ENCODE measurements around the gene DYNC1H1. TPM values are rescaled to one million over a fixed set of nuclear protein-coding genes. Genes with fewer than 3 reads are reported as not detected.
A peak's percentile ranks its signal among the peaks of the same experiment; 100 is the strongest.

The DYNC1H1 gene
- total RNA-seq, 1 experiment from 2014 or later = 833 TPM

DNA sequence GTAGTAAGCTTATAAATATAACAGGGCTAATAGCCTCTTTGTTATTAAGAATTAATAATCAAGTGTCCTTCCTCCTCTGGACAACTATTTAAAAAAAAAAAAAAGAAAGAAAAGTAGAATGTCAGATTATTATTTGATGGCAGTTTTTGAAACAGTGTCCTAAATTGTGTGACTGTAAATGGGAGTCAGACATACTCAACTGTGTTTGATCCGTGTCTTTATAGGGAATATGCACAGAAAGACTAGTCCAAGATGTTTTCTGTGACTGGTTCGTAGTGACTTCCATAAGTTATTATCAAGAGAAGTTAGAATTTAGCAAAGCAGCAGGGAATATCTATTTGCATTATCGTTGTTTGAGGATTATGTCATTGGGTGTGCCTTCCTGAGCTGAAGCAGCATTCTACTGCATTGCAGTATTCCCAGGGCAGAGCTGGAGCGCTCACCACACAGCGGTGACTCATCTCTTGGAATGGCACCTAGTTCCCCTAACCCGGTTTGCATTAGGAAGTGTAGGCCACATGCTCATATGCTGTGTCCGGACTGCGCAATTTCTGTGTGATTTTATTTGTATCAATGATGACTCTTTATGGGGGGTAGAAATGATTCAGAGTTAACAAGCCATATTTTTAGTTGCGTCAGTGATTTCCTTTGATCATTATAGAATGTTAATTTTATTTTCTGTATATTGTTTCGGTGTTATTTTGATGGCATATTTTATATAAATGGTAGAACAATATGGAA, 7.9 kb downstream of the DYNC1H1 start:
- Histone ChIP-seq H3K9me3 (ENCODE audit: low read depth, low read length, poor library complexity, severe bottlenecking) (no peaks in the 10 kb centered on the region), H3K27ac (ENCODE audit: low read depth, low read length, poor library complexity, severe bottlenecking) (peak overlapping the region; percentile 71), H3K36me3 (ENCODE audit: insufficient read depth, low read length, poor library complexity, severe bottlenecking) (peaks cover 43% of the 10 kb centered on the region), H3K4me3 (ENCODE audit: low read depth, low read length, poor library complexity, severe bottlenecking) (peak overlapping the region; percentile 1), H3K27me3 (replicated peaks; ENCODE audit: insufficient read depth, low read depth, low read length, poor library complexity) (no peaks in the 10 kb centered on the region), H3K4me1 (ENCODE audit: insufficient read depth, low read length, poor library complexity, severe bottlenecking) (peaks cover 31% of the 10 kb centered on the region)
- ChIA-PET POLR2A (ENCODE audit: low non-redundant PET) (interaction anchor here (0.9 kb wide), 1 partner anchor 9 kb away, joined by 3 read pairs; no protein-coding TSS in a partner anchor), CTCF (interaction anchor here (1.3 kb wide), 1 partner anchor 11 kb away, joined by 4 read pairs; no protein-coding TSS in a partner anchor)
- TF ChIP-seq, protein P1, sequence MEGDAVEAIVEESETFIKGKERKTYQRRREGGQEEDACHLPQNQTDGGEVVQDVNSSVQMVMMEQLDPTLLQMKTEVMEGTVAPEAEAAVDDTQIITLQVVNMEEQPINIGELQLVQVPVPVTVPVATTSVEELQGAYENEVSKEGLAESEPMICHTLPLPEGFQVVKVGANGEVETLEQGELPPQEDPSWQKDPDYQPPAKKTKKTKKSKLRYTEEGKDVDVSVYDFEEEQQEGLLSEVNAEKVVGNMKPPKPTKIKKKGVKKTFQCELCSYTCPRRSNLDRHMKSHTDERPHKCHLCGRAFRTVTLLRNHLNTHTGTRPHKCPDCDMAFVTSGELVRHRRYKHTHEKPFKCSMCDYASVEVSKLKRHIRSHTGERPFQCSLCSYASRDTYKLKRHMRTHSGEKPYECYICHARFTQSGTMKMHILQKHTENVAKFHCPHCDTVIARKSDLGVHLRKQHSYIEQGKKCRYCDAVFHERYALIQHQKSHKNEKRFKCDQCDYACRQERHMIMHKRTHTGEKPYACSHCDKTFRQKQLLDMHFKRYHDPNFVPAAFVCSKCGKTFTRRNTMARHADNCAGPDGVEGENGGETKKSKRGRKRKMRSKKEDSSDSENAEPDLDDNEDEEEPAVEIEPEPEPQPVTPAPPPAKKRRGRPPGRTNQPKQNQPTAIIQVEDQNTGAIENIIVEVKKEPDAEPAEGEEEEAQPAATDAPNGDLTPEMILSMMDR (conservative IDR thresholded peaks at IDR 0.05; ENCODE audit: low read depth, low read length) = no peak
- TF ChIP-seq EZH2 (IDR thresholded peaks at IDR 0.05; ENCODE audit: borderline replicate concordance, low read depth, low read length, poor library complexity, severe bottlenecking) = no peak
- intact Hi-C loops (cut with micrococcal nuclease; ENCODE audit: unreplicated experiment) = no loop called here
- BruUV-seq (replicated peaks) = no TSS peak
- peak; percentile 97 for DNase-seq (ENCODE audit: low spot score)

DNA sequence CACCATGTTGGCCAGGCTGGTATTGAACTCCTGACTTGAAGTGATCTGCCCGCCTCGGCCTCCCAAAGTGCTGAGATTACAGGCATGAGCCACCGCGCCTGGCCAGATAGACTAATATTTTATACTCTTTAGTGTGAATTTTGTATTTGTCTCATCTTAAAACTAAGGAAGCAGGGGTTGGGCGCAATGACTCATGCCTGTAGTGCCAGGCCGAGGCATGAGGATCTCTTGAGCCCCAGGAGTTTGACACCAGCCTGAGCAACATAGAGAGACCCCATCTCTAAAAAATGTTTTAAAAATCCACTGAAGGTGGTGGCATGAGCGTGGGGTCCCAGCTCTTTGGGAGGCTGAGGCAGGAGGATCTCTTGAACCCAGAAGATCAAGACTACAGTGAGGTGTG, 9.0 kb downstream of the DYNC1H1 start:
- ChIA-PET POLR2A (ENCODE audit: low non-redundant PET) (no interaction called here), CTCF (no interaction called here)
- no TSS peak for BruUV-seq (replicated peaks)
- Histone ChIP-seq H3K4me3 (ENCODE audit: low read depth, low read length, poor library complexity, severe bottlenecking) (no peak overlapping the region), H3K4me1 (ENCODE audit: insufficient read depth, low read length, poor library complexity, severe bottlenecking) (peaks cover 24% of the 10 kb centered on the region), H3K27me3 (replicated peaks; ENCODE audit: insufficient read depth, low read depth, low read length, poor library complexity) (no peaks in the 10 kb centered on the region), H3K9me3 (ENCODE audit: low read depth, low read length, poor library complexity, severe bottlenecking) (no peaks in the 10 kb centered on the region), H3K36me3 (ENCODE audit: insufficient read depth, low read length, poor library complexity, severe bottlenecking) (peaks cover 52% of the 10 kb centered on the region), H3K27ac (ENCODE audit: low read depth, low read length, poor library complexity, severe bottlenecking) (peak overlapping the region; percentile 71)
- no peak for TF ChIP-seq EZH2 (IDR thresholded peaks at IDR 0.05; ENCODE audit: borderline replicate concordance, low read depth, low read length, poor library complexity, severe bottlenecking)
- TF ChIP-seq, protein P1 (conservative IDR thresholded peaks at IDR 0.05; ENCODE audit: low read depth, low read length) = no peak
- no peak for DNase-seq (ENCODE audit: low spot score)
- intact Hi-C loops (cut with micrococcal nuclease; ENCODE audit: unreplicated experiment) = no loop called here

DNA sequence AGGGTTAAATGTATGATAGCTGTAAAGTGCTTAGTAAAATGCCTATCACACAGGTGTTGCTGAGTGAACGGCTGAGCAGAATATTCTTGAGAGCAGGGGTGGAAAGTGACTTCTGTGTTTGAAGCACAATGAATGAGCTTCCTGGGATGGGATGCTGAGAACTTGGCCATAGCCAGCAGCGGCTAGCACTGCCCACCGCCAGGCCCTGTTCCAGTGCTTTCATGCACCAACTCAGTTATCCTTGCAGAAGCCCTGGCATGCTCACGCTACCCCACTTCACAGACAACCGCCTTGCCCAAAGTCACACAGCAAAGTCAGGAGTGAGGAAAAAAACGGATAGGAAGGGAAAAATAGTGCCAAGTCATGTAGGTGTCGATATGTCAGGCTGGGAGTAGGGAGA, 10.9 kb downstream of the DYNC1H1 start:
- TF ChIP-seq, protein P1 (conservative IDR thresholded peaks at IDR 0.05; ENCODE audit: low read depth, low read length) = no peak
- TF ChIP-seq EZH2 (IDR thresholded peaks at IDR 0.05; ENCODE audit: borderline replicate concordance, low read depth, low read length, poor library complexity, severe bottlenecking) = no peak
- Histone ChIP-seq H3K36me3 (ENCODE audit: insufficient read depth, low read length, poor library complexity, severe bottlenecking) (peaks cover 55% of the 10 kb centered on the region), H3K4me3 (ENCODE audit: low read depth, low read length, poor library complexity, severe bottlenecking) (no peak overlapping the region), H3K4me1 (ENCODE audit: insufficient read depth, low read length, poor library complexity, severe bottlenecking) (peaks cover 24% of the 10 kb centered on the region), H3K27me3 (replicated peaks; ENCODE audit: insufficient read depth, low read depth, low read length, poor library complexity) (no peaks in the 10 kb centered on the region), H3K27ac (ENCODE audit: low read depth, low read length, poor library complexity, severe bottlenecking) (no peak overlapping the region), H3K9me3 (ENCODE audit: low read depth, low read length, poor library complexity, severe bottlenecking) (no peaks in the 10 kb centered on the region)
- ChIA-PET POLR2A (ENCODE audit: low non-redundant PET) (no interaction called here), CTCF (no interaction called here)
- intact Hi-C loops (cut with micrococcal nuclease; ENCODE audit: unreplicated experiment) = no loop called here
- DNase-seq (ENCODE audit: low spot score) = no peak
- BruUV-seq (replicated peaks) = no TSS peak
